GM11168 (cell line): Measurements from ENCODE around the gene FAM98C.
"Not testable (repeated sequence)": the region's sequence is repeated elsewhere in the genome, so short reads cannot be mapped to it uniquely, and the experiment has no call there.

Experiments used
- in situ Hi-C: fragments of 300-500 bp; cut with MboI; formaldehyde crosslinking; loops from one replicate; pipeline ENCODE4 v1.12.0; 2022; ENCODE audit warnings: low sequenced_read_pairs; ENCODE audit not compliant: unreplicated experiment

The FAM98C gene

GRCh38 chr19:38392707-38393308 is 10.1 kb upstream of the FAM98C start:
- in situ Hi-C loops: loop anchor here (10.0 kb wide), 1 partner anchor 482 kb away; the partner anchor contains the start of gene RINL

GRCh38 chr19:38394488-38394887 is 8.4 kb upstream of the FAM98C start:
- in situ Hi-C loops: loop anchor here (10.0 kb wide), 1 partner anchor 480 kb away; the partner anchor contains the start of gene RINL

- in situ Hi-C loops: loop anchor here (10.0 kb wide), 1 partner anchor 479 kb away; the partner anchor contains the start of gene RINL
Measured at GRCh38 chr19:38395381-38396114, 7.3 kb upstream of the FAM98C start.

- in situ Hi-C loops: loop anchor here (10.0 kb wide), 1 partner anchor 476 kb away; the partner anchor contains the start of gene RINL
Measured at GRCh38 chr19:38399081-38399480, 3.8 kb upstream of the FAM98C start.

- in situ Hi-C loops: loop anchor here (10.0 kb wide), 1 partner anchor 475 kb away; the partner anchor contains the start of gene RINL
Measured at GRCh38 chr19:38399537-38399936, 3.4 kb upstream of the FAM98C start.

GRCh38 chr19:38400361-38400760 is 2.5 kb upstream of the FAM98C start:
- in situ Hi-C loops: no loop called here

- in situ Hi-C loops: no loop called here
Measured at GRCh38 chr19:38401148-38401547, 1.7 kb upstream of the FAM98C start.

- in situ Hi-C loops: no loop called here
Measured at GRCh38 chr19:38402623-38402966, 298 bp upstream of the FAM98C start.

- in situ Hi-C loops: no loop called here
Measured at GRCh38 chr19:38404858-38405257, 2.0 kb downstream of the FAM98C start.

GRCh38 chr19:38405276-38405675 is 2.4 kb downstream of the FAM98C start:
- in situ Hi-C loops: no loop called here

GRCh38 chr19:38409631-38410133 is 6.8 kb downstream of the FAM98C start:
- in situ Hi-C loops: no loop called here

GRCh38 chr19:38410407-38410806 is 7.5 kb downstream of the FAM98C start:
- in situ Hi-C loops: not testable (repeated sequence)

- in situ Hi-C loops: no loop called here
Measured at GRCh38 chr19:38411041-38411712, 8.3 kb downstream of the FAM98C start.

GRCh38 chr19:38411898-38412297 is 9.0 kb downstream of the FAM98C start:
- in situ Hi-C loops: not testable (repeated sequence)

GRCh38 chr19:38412491-38412890 is 9.6 kb downstream of the FAM98C start:
- in situ Hi-C loops: no loop called here

- in situ Hi-C loops: no loop called here
Measured at GRCh38 chr19:38412961-38413360, 10.1 kb downstream of the FAM98C start.

- in situ Hi-C loops: no loop called here
Measured at GRCh38 chr19:38413416-38413815, 10.5 kb downstream of the FAM98C start.

GRCh38 chr19:38417146-38417543 is 14.3 kb downstream of the FAM98C start:
- in situ Hi-C loops: no loop called here

GRCh38 chr19:38417544-38418506 is 14.9 kb downstream of the FAM98C start:
- in situ Hi-C loops: no loop called here

- in situ Hi-C loops: no loop called here
Measured at GRCh38 chr19:38420935-38421334, 18.0 kb downstream of the FAM98C start.
